OCI-LY7 (cell line): ENCODE measurements around the gene PIGO. TPM values are rescaled to one million over a fixed set of nuclear protein-coding genes. Genes with fewer than 3 reads are reported as not detected.

Experiments used
- BruUV-seq: library from RNA; stranded (reverse); fragments of 400-500 nt; replicated peaks from 2 replicates; lab custom pipeline; 2021; lab: Mats Ljungman, UMichigan
- CTCF ChIA-PET: fragments of 300-600 bp; sonication (Branson Sonifier 250); formaldehyde crosslinking; loops from one replicate; lab custom pipeline; 2022; ENCODE audit warnings: antibody characterized with exemption; ENCODE audit not compliant: unreplicated experiment; lab: Charles Lee
- POLR2A ChIA-PET: fragments of 300-600 bp; sonication (Branson Sonifier 250); formaldehyde crosslinking; loops from one replicate; lab custom pipeline; 2022; ENCODE audit warnings: antibody characterized with exemption; lab: Charles Lee
- DNase-seq: peaks from one replicate; pipeline ENCODE4 v3.0.0-alpha.2; 2015; ENCODE audit warnings: low spot score
- H2AFZ ChIP-seq: fragments of 200-600 bp; sonication (generic), shearing (Covaris generic); 2 replicates; pipeline ENCODE4 v1.6.1; 2014; ENCODE audit warnings: mild to moderate bottlenecking, antibody characterized with exemption, low read length, moderate library complexity
- H3K27ac ChIP-seq: fragments of 200-600 bp; sonication (generic); 2 replicates; pipeline ENCODE4 v1.5.1; 2014; ENCODE audit warnings: mixed run types, low read depth, mild to moderate bottlenecking, moderate library complexity, low read length, inconsistent platforms; ENCODE audit not compliant: poor library complexity, severe bottlenecking
- H3K36me3 ChIP-seq: fragments of 200-600 bp; sonication (generic); 2 replicates; pipeline ENCODE4 v1.6.1; 2014; ENCODE audit warnings: mild to moderate bottlenecking, antibody characterized with exemption, low read length, moderate library complexity, mixed read lengths; ENCODE audit not compliant: insufficient read depth
- H3K4me1 ChIP-seq: fragments of 200-600 bp; sonication (generic); 2 replicates; pipeline ENCODE4 v1.5.1; 2014; ENCODE audit warnings: mild to moderate bottlenecking, low read length; ENCODE audit not compliant: insufficient read depth, poor library complexity, severe bottlenecking
- H3K4me2 ChIP-seq: fragments of 200-600 bp; sonication (generic); 2 replicates; pipeline ENCODE4 v1.6.1; 2014; ENCODE audit warnings: mild to moderate bottlenecking, low read length
- H3K4me3 ChIP-seq: fragments of 200-600 bp; sonication (generic); 2 replicates; pipeline ENCODE4 v1.5.1; 2014; ENCODE audit warnings: mild to moderate bottlenecking, low read depth, low read length; ENCODE audit not compliant: poor library complexity, severe bottlenecking
- H3K79me2 ChIP-seq: fragments of 200-600 bp; sonication (generic); 2 replicates; pipeline ENCODE4 v1.6.1; 2016; ENCODE audit warnings: low read depth, mild to moderate bottlenecking, low read length, moderate library complexity, mixed read lengths; ENCODE audit not compliant: insufficient read depth
- H3K9me2 ChIP-seq: fragments of 200-600 bp; sonication (generic); 2 replicates; pipeline ENCODE4 v1.6.1; 2016; ENCODE audit warnings: mild to moderate bottlenecking, low read length, mixed read lengths; ENCODE audit not compliant: insufficient read depth
- H3K9me3 ChIP-seq: fragments of 200-600 bp; sonication (generic); 2 replicates; pipeline ENCODE4 v1.6.1; 2014; ENCODE audit warnings: mild to moderate bottlenecking, mixed run types, low read length, mixed read lengths
- H4K20me1 ChIP-seq: fragments of 200-600 bp; sonication (generic); 2 replicates; pipeline ENCODE4 v1.6.1; 2014; ENCODE audit warnings: mild to moderate bottlenecking, antibody characterized with exemption, low read length, moderate library complexity, mixed read lengths; ENCODE audit not compliant: insufficient read depth
- CTCF ChIP-seq: fragments of 200-600 bp; sonication (generic); conservative IDR thresholded peaks from 2 replicates; pipeline ENCODE4 v1.5.1; 2014; ENCODE audit warnings: mild to moderate bottlenecking, antibody characterized with exemption, low read length, moderate library complexity, mixed read lengths
- EZH2phosphoT487 ChIP-seq: fragments of 200-600 bp; sonication (generic); IDR thresholded peaks from 2 replicates; pipeline ENCODE4 v1.6.1; 2018; ENCODE audit warnings: low read depth, borderline replicate concordance, mild to moderate bottlenecking, mixed run types, antibody characterized with exemption, low read length, moderate library complexity, mixed read lengths
- intact Hi-C: fragments of 100-400 bp; cut with micrococcal nuclease; formaldehyde crosslinking; loops from one replicate; pipeline ENCODE4 v1.10.0; 2022; ENCODE audit not compliant: unreplicated experiment
- total RNA-seq, 2 experiments: library from RNA; depleted of rRNA in 1 of 2; stranded (reverse); fragments of >200 nt in 1 of 2; shearing (Covaris generic) in 1 of 2; gene quantifications; 2 replicates each; pipeline ENCODE4 v1.2.3, GENCODE V29; 2014 to 2022

Gene PIGO
- total RNA-seq, 2 experiments from 2014 or later: 16.0 to 27.5 TPM

- H2AFZ ChIP-seq: no peak overlapping the region
- no peak overlapping the region for H3K27ac ChIP-seq
- H3K4me2 ChIP-seq: no peak overlapping the region
- H4K20me1 ChIP-seq: no peaks in the 10 kb centered on the region
- POLR2A ChIA-PET: no interaction called here
- H3K36me3 ChIP-seq: no peaks in the 10 kb centered on the region
- H3K9me3 ChIP-seq: no peaks in the 10 kb centered on the region
- no peak for DNase-seq
- intact Hi-C loops: no loop called here
- TF ChIP-seq CTCF (no peak), EZH2phosphoT487 (no peak)
- CTCF ChIA-PET: no interaction called here
- H3K9me2 ChIP-seq: no peaks in the 10 kb centered on the region
- peaks cover 3% of the 10 kb centered on the region; the same call in 1 of the 2 replicates for H3K79me2 ChIP-seq
- H3K4me1 ChIP-seq: peaks cover 23% of the 10 kb centered on the region
- no peak overlapping the region for H3K4me3 ChIP-seq
- BruUV-seq: no TSS peak
Measured at GRCh38 chr9:35107297-35108290, 11.2 kb upstream of the PIGO start.

- intact Hi-C loops: no loop called here
- Histone ChIP-seq H3K27ac (no peak overlapping the region), H3K4me3 (no peak overlapping the region), H2AFZ (no peak overlapping the region), H3K9me3 (no peaks in the 10 kb centered on the region), H3K79me2 (peaks cover 13% of the 10 kb centered on the region; the same call in 1 of the 2 replicates), H3K4me2 (no peak overlapping the region), H3K36me3 (peaks cover 4% of the 10 kb centered on the region), H3K4me1 (peaks cover 25% of the 10 kb centered on the region), H4K20me1 (no peaks in the 10 kb centered on the region), H3K9me2 (no peaks in the 10 kb centered on the region)
- no peak for TF ChIP-seq CTCF
- no peak for TF ChIP-seq EZH2phosphoT487
- ChIA-PET CTCF (no interaction called here), POLR2A (interaction anchor here (0.9 kb wide), 1 partner anchor 35 kb away, joined by 3 read pairs; no protein-coding TSS in a partner anchor)
- no peak for DNase-seq
- no TSS peak for BruUV-seq
Measured at GRCh38 chr9:35106343-35106730, 9.9 kb upstream of the PIGO start.
